Liver (tissue), 3 donors: ENCODE measurements around the gene FRAS1.

Source experiments
- ATF3 ChIP-seq: IDR thresholded peaks from 2 replicates; pipeline ENCODE4 v1.6.1; 2016; ENCODE audit warnings: antibody characterized with exemption
- EGR1 ChIP-seq, 2 donors: IDR thresholded peaks; 2 replicates each; pipeline ENCODE4 v1.6.1; 2016 to 2018; ENCODE audit warnings: antibody characterized with exemption in 2 of 2, low read depth in 2 of 2
- GABPA ChIP-seq, 2 donors: IDR thresholded peaks in 1 of 2; conservative IDR thresholded peaks in 1 of 2; 2 replicates each; pipeline ENCODE4 v1.6.1; 2016; ENCODE audit warnings: antibody characterized with exemption in 2 of 2, mild to moderate bottlenecking in 1 of 2, moderate library complexity in 1 of 2
- HNF4A ChIP-seq, 2 donors: conservative IDR thresholded peaks; 2 replicates each; pipeline ENCODE4 v1.6.1; 2016; ENCODE audit warnings: antibody characterized with exemption in 2 of 2, mild to moderate bottlenecking in 2 of 2
- JUND ChIP-seq, 2 donors: IDR thresholded peaks; 2 replicates each; pipeline ENCODE4 v1.6.1; 2016; ENCODE audit warnings: antibody characterized with exemption in 2 of 2
- NR2F2 ChIP-seq: IDR thresholded peaks from 2 replicates; pipeline ENCODE4 v1.6.1; 2016; ENCODE audit warnings: antibody characterized with exemption
- RAD21 ChIP-seq, 2 donors: IDR thresholded peaks; 2 replicates each; pipeline ENCODE4 v1.6.1; 2016; ENCODE audit warnings: antibody characterized with exemption in 2 of 2, mild to moderate bottlenecking in 2 of 2
- RXRA ChIP-seq, 2 donors: IDR thresholded peaks; 2 replicates each; pipeline ENCODE4 v1.6.1; 2017 to 2018; ENCODE audit warnings: antibody characterized with exemption in 2 of 2, mild to moderate bottlenecking in 1 of 2
- TAF1 ChIP-seq: conservative IDR thresholded peaks from 2 replicates; pipeline ENCODE4 v1.6.1; 2016; ENCODE audit warnings: antibody characterized with exemption, mild to moderate bottlenecking
- TF ChIP-seq, protein P1 (sequence below): fragments of 150-350 bp; IDR thresholded peaks from 2 replicates; pipeline ENCODE4 v1.5.1; 2017; ENCODE audit warnings: improper control_type of control experiment, low read depth, low read length; ENCODE audit not compliant: missing input control
- TF ChIP-seq, protein P2 (sequence below): IDR thresholded peaks from 2 replicates; pipeline ENCODE4 v1.6.1; 2016; ENCODE audit warnings: antibody characterized with exemption
- TF ChIP-seq, protein P3 (sequence below): IDR thresholded peaks from 2 replicates; pipeline ENCODE4 v1.6.1; 2016; ENCODE audit warnings: antibody characterized with exemption, mild to moderate bottlenecking
- donor health status: healthy.
- donor health status: healthy.

GRCh38 chr4:78308517-78308916, 251.4 kb downstream of the FRAS1 start:
- TF ChIP-seq, protein P1, sequence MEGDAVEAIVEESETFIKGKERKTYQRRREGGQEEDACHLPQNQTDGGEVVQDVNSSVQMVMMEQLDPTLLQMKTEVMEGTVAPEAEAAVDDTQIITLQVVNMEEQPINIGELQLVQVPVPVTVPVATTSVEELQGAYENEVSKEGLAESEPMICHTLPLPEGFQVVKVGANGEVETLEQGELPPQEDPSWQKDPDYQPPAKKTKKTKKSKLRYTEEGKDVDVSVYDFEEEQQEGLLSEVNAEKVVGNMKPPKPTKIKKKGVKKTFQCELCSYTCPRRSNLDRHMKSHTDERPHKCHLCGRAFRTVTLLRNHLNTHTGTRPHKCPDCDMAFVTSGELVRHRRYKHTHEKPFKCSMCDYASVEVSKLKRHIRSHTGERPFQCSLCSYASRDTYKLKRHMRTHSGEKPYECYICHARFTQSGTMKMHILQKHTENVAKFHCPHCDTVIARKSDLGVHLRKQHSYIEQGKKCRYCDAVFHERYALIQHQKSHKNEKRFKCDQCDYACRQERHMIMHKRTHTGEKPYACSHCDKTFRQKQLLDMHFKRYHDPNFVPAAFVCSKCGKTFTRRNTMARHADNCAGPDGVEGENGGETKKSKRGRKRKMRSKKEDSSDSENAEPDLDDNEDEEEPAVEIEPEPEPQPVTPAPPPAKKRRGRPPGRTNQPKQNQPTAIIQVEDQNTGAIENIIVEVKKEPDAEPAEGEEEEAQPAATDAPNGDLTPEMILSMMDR = no peak
- TF ChIP-seq, protein P2, sequence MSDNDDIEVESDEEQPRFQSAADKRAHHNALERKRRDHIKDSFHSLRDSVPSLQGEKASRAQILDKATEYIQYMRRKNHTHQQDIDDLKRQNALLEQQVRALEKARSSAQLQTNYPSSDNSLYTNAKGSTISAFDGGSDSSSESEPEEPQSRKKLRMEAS = no peak
- TF ChIP-seq RAD21 (IDR thresholded peaks at IDR 0.05) (no peak), TAF1 (no peak), RXRA (IDR thresholded peaks at IDR 0.05) (no peak), NR2F2 (no peak), EGR1 (IDR thresholded peaks at IDR 0.05; ENCODE audit: low read depth in 2 of 2) (no peak), JUND (IDR thresholded peaks at IDR 0.05) (no peak), ATF3 (no peak), GABPA (IDR thresholded peaks at IDR 0.05 in 1 of 2, conservative IDR thresholded peaks at IDR 0.05 in 1 of 2) (no peak), HNF4A (conservative IDR thresholded peaks at IDR 0.05) (no peak)
- TF ChIP-seq, protein P3, sequence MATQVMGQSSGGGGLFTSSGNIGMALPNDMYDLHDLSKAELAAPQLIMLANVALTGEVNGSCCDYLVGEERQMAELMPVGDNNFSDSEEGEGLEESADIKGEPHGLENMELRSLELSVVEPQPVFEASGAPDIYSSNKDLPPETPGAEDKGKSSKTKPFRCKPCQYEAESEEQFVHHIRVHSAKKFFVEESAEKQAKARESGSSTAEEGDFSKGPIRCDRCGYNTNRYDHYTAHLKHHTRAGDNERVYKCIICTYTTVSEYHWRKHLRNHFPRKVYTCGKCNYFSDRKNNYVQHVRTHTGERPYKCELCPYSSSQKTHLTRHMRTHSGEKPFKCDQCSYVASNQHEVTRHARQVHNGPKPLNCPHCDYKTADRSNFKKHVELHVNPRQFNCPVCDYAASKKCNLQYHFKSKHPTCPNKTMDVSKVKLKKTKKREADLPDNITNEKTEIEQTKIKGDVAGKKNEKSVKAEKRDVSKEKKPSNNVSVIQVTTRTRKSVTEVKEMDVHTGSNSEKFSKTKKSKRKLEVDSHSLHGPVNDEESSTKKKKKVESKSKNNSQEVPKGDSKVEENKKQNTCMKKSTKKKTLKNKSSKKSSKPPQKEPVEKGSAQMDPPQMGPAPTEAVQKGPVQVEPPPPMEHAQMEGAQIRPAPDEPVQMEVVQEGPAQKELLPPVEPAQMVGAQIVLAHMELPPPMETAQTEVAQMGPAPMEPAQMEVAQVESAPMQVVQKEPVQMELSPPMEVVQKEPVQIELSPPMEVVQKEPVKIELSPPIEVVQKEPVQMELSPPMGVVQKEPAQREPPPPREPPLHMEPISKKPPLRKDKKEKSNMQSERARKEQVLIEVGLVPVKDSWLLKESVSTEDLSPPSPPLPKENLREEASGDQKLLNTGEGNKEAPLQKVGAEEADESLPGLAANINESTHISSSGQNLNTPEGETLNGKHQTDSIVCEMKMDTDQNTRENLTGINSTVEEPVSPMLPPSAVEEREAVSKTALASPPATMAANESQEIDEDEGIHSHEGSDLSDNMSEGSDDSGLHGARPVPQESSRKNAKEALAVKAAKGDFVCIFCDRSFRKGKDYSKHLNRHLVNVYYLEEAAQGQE = no peak
